HEK293T (cell line): ENCODE measurements around the gene B9D2.

Experiments used
- ELF4 ChIP-seq: fragments of 450-650 bp; IDR thresholded peaks from 2 replicates; pipeline ENCODE4 v1.6.1; 2017; ENCODE audit warnings: antibody characterized with exemption
- FOXM1 ChIP-seq: fragments of 450-650 bp; IDR thresholded peaks from 2 replicates; pipeline ENCODE4 v1.6.1; 2017; ENCODE audit warnings: mild to moderate bottlenecking, borderline replicate concordance
- NFRKB ChIP-seq: fragments of 450-650 bp; IDR thresholded peaks from 2 replicates; pipeline ENCODE4 v1.6.1; 2016; ENCODE audit warnings: mild to moderate bottlenecking, moderate library complexity
- PKNOX1 ChIP-seq: fragments of 450-650 bp; IDR thresholded peaks from 2 replicates; pipeline ENCODE4 v1.6.1; 2016
- SP1 ChIP-seq: fragments of 450-650 bp; IDR thresholded peaks from 2 replicates; pipeline ENCODE4 v1.6.1; 2017
- TARDBP ChIP-seq: fragments of 450-650 bp; IDR thresholded peaks from 2 replicates; pipeline ENCODE4 v1.6.1; 2016

- TF ChIP-seq TARDBP (no peak), SP1 (no peak), FOXM1 (no peak), PKNOX1 (no peak), NFRKB (no peak), ELF4 (no peak)
Measured at GRCh38 chr19:41369769-41370168, 5.8 kb upstream of the B9D2 start.
